Cardiac muscle cell (in vitro differentiated cells and primary cell): Measurements from ENCODE around the gene RNF2. TPM values are rescaled to one million over a fixed set of nuclear protein-coding genes. Genes with fewer than 3 reads are reported as not detected.

Source experiments
- DNase-seq, 2 donors: peaks; one replicate each; pipeline versions ENCODE4 v3.0.0 to v3.0.0-alpha.2; 2010 to 2017; ENCODE audit warnings: low read depth in 1 of 2, low spot score in 1 of 2
- H3K27ac ChIP-seq: fragments of 200-600 bp; sonication (generic); 2 replicates; pipeline ENCODE4 v1.5.1; 2016
- H3K27me3 ChIP-seq: fragments of 200-600 bp; sonication (generic); 2 replicates; pipeline ENCODE4 v1.6.0; 2016; ENCODE audit warnings: control low read depth
- H3K36me3 ChIP-seq: fragments of 200-600 bp; sonication (generic); 2 replicates; pipeline ENCODE4 v1.5.1; 2016; ENCODE audit warnings: control low read depth
- H3K4me1 ChIP-seq: fragments of 200-600 bp; sonication (generic); 2 replicates; pipeline ENCODE4 v1.8.1; 2017; ENCODE audit warnings: low read depth, mild to moderate bottlenecking, mixed run types
- H3K4me3 ChIP-seq: fragments of 200-600 bp; sonication (generic); 2 replicates; pipeline ENCODE4 v1.5.1; 2016; ENCODE audit warnings: mild to moderate bottlenecking
- H3K9me3 ChIP-seq: fragments of 200-600 bp; sonication (generic); 2 replicates; pipeline ENCODE4 v1.5.1; 2017; ENCODE audit warnings: low read depth, mild to moderate bottlenecking, control low read depth
- polyA plus RNA-seq: library from polyadenylated mRNA; unstranded; fragments of >200 nt; fragmentation: Nextera tagmentation; extraction: Ambion mirVana; gene quantifications from 2 replicates; pipeline ENCODE4 v1.2.1, GENCODE V29; 2016
- total RNA-seq: library from RNA; depleted of rRNA; stranded (reverse); fragments of >200 nt; gene quantifications from 2 replicates; pipeline ENCODE4 v1.2.3, GENCODE V29; 2016
- TF ChIP-seq, protein P1 (sequence below): IDR thresholded peaks from 2 replicates; pipeline ENCODE4 v1.5.1; 2012; ENCODE audit warnings: low read depth, mild to moderate bottlenecking, low read length

RNF2 gene
- total and polyA plus RNA-seq, 2 experiments from 2014 or later: 20.0 to 27.4 TPM

GRCh38 chr1:185041742-185042141 is 3.6 kb upstream of the RNF2 start:
- no peaks in the 10 kb centered on the region for H3K36me3 ChIP-seq
- DNase-seq: no peak
- no peaks in the 10 kb centered on the region for H3K9me3 ChIP-seq
- H3K27ac ChIP-seq: no peak overlapping the region
- H3K4me3 ChIP-seq: no peak overlapping the region
- no peaks in the 10 kb centered on the region for H3K4me1 ChIP-seq
- peaks cover 20% of the 10 kb centered on the region for H3K27me3 ChIP-seq
- TF ChIP-seq, protein P1, sequence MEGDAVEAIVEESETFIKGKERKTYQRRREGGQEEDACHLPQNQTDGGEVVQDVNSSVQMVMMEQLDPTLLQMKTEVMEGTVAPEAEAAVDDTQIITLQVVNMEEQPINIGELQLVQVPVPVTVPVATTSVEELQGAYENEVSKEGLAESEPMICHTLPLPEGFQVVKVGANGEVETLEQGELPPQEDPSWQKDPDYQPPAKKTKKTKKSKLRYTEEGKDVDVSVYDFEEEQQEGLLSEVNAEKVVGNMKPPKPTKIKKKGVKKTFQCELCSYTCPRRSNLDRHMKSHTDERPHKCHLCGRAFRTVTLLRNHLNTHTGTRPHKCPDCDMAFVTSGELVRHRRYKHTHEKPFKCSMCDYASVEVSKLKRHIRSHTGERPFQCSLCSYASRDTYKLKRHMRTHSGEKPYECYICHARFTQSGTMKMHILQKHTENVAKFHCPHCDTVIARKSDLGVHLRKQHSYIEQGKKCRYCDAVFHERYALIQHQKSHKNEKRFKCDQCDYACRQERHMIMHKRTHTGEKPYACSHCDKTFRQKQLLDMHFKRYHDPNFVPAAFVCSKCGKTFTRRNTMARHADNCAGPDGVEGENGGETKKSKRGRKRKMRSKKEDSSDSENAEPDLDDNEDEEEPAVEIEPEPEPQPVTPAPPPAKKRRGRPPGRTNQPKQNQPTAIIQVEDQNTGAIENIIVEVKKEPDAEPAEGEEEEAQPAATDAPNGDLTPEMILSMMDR: no peak

DNA sequence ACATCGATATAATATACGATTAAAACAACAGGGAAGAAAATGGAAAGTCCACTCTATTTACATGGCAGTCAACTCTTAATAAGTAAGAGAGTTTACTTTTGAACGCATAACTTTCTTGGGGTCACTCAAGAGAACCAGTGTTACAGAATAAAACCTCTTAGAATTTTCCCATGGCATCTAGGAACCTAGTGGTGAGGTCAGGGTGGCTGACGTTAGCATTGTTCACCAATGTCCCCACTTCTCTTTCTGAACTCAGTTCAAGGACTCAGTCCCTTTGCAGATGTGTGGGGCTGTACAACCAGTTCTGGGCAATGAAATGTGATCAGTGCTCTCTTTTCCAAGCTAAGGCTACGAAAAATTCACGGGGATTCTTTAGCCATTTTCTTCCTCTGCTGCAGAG is 2.6 kb upstream of the RNF2 start:
- Histone ChIP-seq H3K27me3 (peaks cover 16% of the 10 kb centered on the region), H3K27ac (no peak overlapping the region), H3K9me3 (no peaks in the 10 kb centered on the region), H3K36me3 (no peaks in the 10 kb centered on the region), H3K4me1 (peaks cover 9% of the 10 kb centered on the region), H3K4me3 (no peak overlapping the region)
- TF ChIP-seq, protein P1: no peak
- DNase-seq: no peak

DNA sequence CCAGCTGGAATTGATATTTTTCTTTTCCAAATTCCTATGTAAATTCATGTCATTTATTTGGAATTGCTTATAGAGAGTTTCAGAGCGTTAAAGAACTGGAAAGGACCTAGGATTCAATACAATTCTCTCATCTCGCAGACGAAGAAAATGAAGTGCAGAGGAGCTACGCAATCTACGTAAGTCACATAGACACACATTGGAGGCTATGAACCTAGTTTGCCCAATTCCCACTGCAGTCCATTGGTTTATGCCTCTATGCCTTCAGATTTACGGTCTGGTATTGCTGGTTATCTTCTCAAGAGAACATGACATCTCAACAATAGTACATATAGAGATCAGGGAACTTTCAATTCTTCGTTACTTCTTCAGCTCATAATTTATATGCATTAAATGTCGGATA is 971 bp upstream of the RNF2 start:
- Histone ChIP-seq H3K4me1 (peaks cover 12% of the 10 kb centered on the region), H3K27me3 (peaks cover 16% of the 10 kb centered on the region)

GRCh38 chr1:185045814-185046492 is 595 bp downstream of the RNF2 start:
- TF ChIP-seq, protein P1: no peak
- H3K36me3 ChIP-seq: no peaks in the 10 kb centered on the region
- peaks cover 12% of the 10 kb centered on the region for H3K4me1 ChIP-seq
- H3K27me3 ChIP-seq: peaks cover 6% of the 10 kb centered on the region
- H3K27ac ChIP-seq: peak overlapping the region; percentile 92
- DNase-seq: peak; percentile 44 to 81
- peak overlapping the region; percentile 91 for H3K4me3 ChIP-seq
- H3K9me3 ChIP-seq: no peaks in the 10 kb centered on the region

More for the DNA sequence above, 971 bp upstream of the RNF2 start:
- TF ChIP-seq, protein P1: no peak
- no peak for DNase-seq
- H3K27ac ChIP-seq: no peak overlapping the region
- H3K4me3 ChIP-seq: no peak overlapping the region
- H3K36me3 ChIP-seq: no peaks in the 10 kb centered on the region
- no peaks in the 10 kb centered on the region for H3K9me3 ChIP-seq

DNA sequence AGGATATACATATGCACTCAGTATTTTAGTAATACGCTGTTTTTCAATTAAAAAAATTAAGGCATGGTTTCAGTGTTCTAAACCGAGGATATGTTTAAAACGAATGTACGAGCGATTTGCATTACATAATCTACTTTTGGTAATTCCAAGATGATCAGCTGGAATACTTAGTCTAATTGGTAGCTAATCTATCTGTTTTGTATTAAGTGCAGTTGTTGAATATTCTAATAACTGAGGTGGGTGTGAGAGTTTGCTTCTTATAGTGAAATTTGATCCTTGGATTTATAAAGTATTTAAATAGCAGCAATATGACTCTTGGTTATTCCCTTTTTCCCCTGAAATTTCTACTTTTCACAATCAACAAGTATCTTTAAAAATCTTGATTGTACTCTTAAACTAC is 1.3 kb downstream of the RNF2 start:
- Histone ChIP-seq H3K36me3 (no peaks in the 10 kb centered on the region), H3K4me1 (peaks cover 12% of the 10 kb centered on the region), H3K27ac (no peak overlapping the region), H3K4me3 (peak overlapping the region; percentile 91), H3K27me3 (peaks cover under 1% of the 10 kb centered on the region), H3K9me3 (no peaks in the 10 kb centered on the region)
- DNase-seq: no peak
- TF ChIP-seq, protein P1: no peak
